Measurements from ENCODE around the gene KIAA1217.
A peak's percentile ranks its signal among the peaks of the same experiment; 100 is the strongest.

Gene KIAA1217

DNA sequence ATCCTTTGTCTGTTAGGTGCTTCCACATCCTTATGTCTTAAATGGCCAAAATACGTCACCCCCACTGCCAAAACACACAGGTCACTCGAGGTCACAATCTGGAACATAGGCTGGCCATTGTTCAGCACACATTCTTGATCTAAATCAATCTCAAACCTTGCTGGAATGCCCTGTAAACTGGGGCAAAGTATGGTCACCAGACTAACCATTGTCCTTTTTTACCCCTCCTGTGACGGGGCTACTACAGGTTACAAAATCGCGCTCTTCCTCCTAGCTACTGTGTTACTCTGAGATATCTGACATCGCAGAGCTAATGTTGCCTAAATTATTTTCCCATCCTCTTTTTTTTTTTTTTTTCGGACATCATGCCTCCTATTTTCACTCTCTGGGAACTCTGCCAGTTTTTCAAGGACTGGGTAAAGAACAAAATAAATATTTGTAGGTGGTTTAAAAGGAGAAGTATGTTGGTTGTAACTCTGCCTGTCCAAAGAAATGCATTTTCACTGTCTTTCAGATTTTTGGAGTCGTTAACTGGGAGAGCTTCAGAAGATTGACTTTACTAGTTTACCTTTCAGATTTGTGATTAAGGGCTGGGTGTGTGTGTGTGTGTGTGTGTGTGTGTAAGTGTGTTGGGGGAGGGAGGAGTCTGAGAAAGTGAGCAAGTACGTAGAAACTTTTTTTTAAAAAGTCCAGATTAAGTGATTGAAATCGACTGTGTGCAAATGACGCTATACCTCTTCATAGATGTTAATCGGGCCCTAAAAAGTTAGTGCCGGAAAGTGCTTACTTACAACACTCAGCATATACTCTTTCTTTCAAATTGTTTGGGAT is 942 bp upstream of the KIAA1217 start:
- Histone ChIP-seq H3K4me3 (ENCODE audit: low read length in 2 of 2) (no peak overlapping the region), H2BK12ac (ENCODE audit: low read length) (no peak overlapping the region), H4K8ac (ENCODE audit: low read depth, low read length) (no peak overlapping the region), H2AK5ac (ENCODE audit: low read depth, low read length) (no peak overlapping the region), H4K91ac (ENCODE audit: low read depth, low read length, poor library complexity) (no peak overlapping the region), H3K18ac (ENCODE audit: low read length) (no peak overlapping the region), H3K4me1 (ENCODE audit: control insufficient read depth in 2 of 2, insufficient read depth in 1 of 2, low read depth in 1 of 2, low read length in 2 of 2) (peaks cover 11 to 13% of the 10 kb centered on the region in 2 donors), H3K36me3 (replicated peaks in 1 of 2; ENCODE audit: control insufficient read depth in 2 of 2, insufficient read depth in 2 of 2, low read length in 2 of 2) (no peaks in the 10 kb centered on the region), H3K9me3 (replicated peaks in 1 of 2; ENCODE audit: control insufficient read depth in 2 of 2, insufficient read depth in 1 of 2, low read depth in 1 of 2, low read length in 2 of 2) (no peaks in the 10 kb centered on the region), H3K4me2 (ENCODE audit: insufficient read depth, low read length, poor library complexity, severe bottlenecking) (no peak overlapping the region), H3K14ac (ENCODE audit: low read length) (no peak overlapping the region), H3K4ac (ENCODE audit: low read length) (no peak overlapping the region), H3K9ac (ENCODE audit: low read depth, low read length, poor library complexity) (no peak overlapping the region), H3K27me3 (ENCODE audit: control insufficient read depth in 3 of 3, insufficient read depth in 3 of 3, low read depth in 1 of 3, low read length in 3 of 3) (no peaks in the 10 kb centered on the region), H3K79me1 (ENCODE audit: low read depth, low read length) (no peaks in the 10 kb centered on the region), H2BK5ac (ENCODE audit: low read length) (no peak overlapping the region), H2BK15ac (ENCODE audit: low read length) (no peak overlapping the region), H2AFZ (ENCODE audit: low read length) (peak overlapping the region; percentile 97), H3K23ac (ENCODE audit: low read depth, low read length, poor library complexity) (no peak overlapping the region), H3K27ac (replicated peaks; ENCODE audit: low read length) (peak overlapping the region; percentile 78), H2BK120ac (ENCODE audit: low read depth, low read length) (no peak overlapping the region)
- no CpG with 5 or more reads among the region's 13 CpGs for WGBS, 2 donors (ENCODE audit: extremely low coverage in 2 of 2, insufficient read length in 2 of 2, insufficient replicate concordance in 1 of 2)
- DNase-seq (ENCODE audit: low spot score) = peak; percentile 48

DNA sequence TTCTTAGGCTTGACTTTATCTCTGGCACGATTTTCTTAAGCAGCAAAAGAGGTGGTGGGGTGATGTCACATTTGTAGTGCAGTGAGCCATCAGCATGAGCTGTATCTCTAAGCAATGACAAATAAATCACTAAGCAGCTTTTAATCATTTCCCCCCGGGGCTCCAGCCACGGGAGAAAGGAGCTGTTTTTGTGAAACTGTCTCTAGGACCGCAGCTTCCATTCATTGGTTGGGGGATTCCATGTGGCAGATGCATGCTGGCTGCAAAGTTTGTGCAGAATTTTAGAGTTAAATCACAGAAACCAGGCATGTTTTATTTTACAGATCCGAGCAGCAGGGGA is 464 bp downstream of the KIAA1217 start:
- WGBS, 2 donors (ENCODE audit: extremely low coverage in 2 of 2, insufficient read length in 2 of 2, insufficient replicate concordance in 1 of 2) = no CpG with 5 or more reads among the region's 5 CpGs

DNA sequence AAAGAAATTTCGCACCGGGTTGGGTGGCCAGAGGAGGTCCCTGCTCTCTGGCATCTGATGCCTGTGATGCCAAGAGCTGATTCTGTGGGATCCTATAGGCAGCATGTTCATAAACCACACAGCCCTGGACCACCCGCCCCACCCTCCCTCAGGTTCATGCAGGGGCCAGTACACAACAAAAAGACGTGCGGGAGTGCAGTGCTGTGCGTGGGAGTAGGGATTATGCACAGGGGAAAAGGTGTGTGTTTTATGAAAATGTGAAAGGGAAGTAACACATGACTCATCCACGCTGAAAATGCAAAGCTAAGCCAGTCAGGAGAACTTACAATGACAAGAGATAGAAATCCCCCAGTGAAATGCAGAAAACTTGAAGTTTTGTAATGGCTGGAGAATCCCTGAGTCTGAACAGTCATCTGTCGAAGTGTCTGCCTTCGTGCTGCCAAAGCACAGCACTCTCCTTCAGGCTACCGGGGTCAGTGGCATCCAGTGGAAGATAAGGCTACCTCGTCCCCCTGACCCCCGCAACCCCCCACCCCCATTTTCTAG is 1.1 kb downstream of the KIAA1217 start:
- H3K4me3 ChIP-seq (ENCODE audit: low read length in 2 of 2) = peak overlapping the region in 1 of 2 donors; percentile 59
- no peak for DNase-seq (ENCODE audit: low spot score)
- H3K9ac ChIP-seq (ENCODE audit: low read depth, low read length, poor library complexity) = no peak overlapping the region
- H2AFZ ChIP-seq (ENCODE audit: low read length) = peak overlapping the region; percentile 97
- H3K4ac ChIP-seq (ENCODE audit: low read length) = no peak overlapping the region
- no peaks in the 10 kb centered on the region for H3K27me3 ChIP-seq (ENCODE audit: control insufficient read depth in 3 of 3, insufficient read depth in 3 of 3, low read depth in 1 of 3, low read length in 3 of 3)
- H2BK120ac ChIP-seq (ENCODE audit: low read depth, low read length) = no peak overlapping the region
- H3K4me2 ChIP-seq (ENCODE audit: insufficient read depth, low read length, poor library complexity, severe bottlenecking) = peak overlapping the region; percentile 41
- no peak overlapping the region for H4K8ac ChIP-seq (ENCODE audit: low read depth, low read length)
- peaks cover 15 to 21% of the 10 kb centered on the region in 2 donors for H3K4me1 ChIP-seq (ENCODE audit: control insufficient read depth in 2 of 2, insufficient read depth in 1 of 2, low read depth in 1 of 2, low read length in 2 of 2)
- H3K9me3 ChIP-seq (replicated peaks in 1 of 2; ENCODE audit: control insufficient read depth in 2 of 2, insufficient read depth in 1 of 2, low read depth in 1 of 2, low read length in 2 of 2) = no peaks in the 10 kb centered on the region
- peak overlapping the region; percentile 49 for H3K18ac ChIP-seq (ENCODE audit: low read length)
- no peak overlapping the region for H3K14ac ChIP-seq (ENCODE audit: low read length)
- H2BK12ac ChIP-seq (ENCODE audit: low read length) = no peak overlapping the region
- H2AK5ac ChIP-seq (ENCODE audit: low read depth, low read length) = no peak overlapping the region
- no peak overlapping the region for H2BK15ac ChIP-seq (ENCODE audit: low read length)
- no CpG with 5 or more reads among the region's 12 CpGs for WGBS, 2 donors (ENCODE audit: extremely low coverage in 2 of 2, insufficient read length in 2 of 2, insufficient replicate concordance in 1 of 2)
- no peak overlapping the region for H2BK5ac ChIP-seq (ENCODE audit: low read length)
- no peak overlapping the region for H3K23ac ChIP-seq (ENCODE audit: low read depth, low read length, poor library complexity)
- H3K79me1 ChIP-seq (ENCODE audit: low read depth, low read length) = no peaks in the 10 kb centered on the region
- H4K91ac ChIP-seq (ENCODE audit: low read depth, low read length, poor library complexity) = no peak overlapping the region
- no peaks in the 10 kb centered on the region for H3K36me3 ChIP-seq (replicated peaks in 1 of 2; ENCODE audit: control insufficient read depth in 2 of 2, insufficient read depth in 2 of 2, low read length in 2 of 2)
- peak overlapping the region; percentile 78 for H3K27ac ChIP-seq (replicated peaks; ENCODE audit: low read length)

More for the DNA sequence above, 464 bp downstream of the KIAA1217 start:
- Histone ChIP-seq H4K91ac (ENCODE audit: low read depth, low read length, poor library complexity) (no peak overlapping the region), H2AK5ac (ENCODE audit: low read depth, low read length) (no peak overlapping the region), H3K23ac (ENCODE audit: low read depth, low read length, poor library complexity) (no peak overlapping the region), H2BK12ac (ENCODE audit: low read length) (no peak overlapping the region), H3K4me3 (ENCODE audit: low read length in 2 of 2) (peak overlapping the region; percentile 59 to 72), H2AFZ (ENCODE audit: low read length) (peak overlapping the region; percentile 97), H3K9ac (ENCODE audit: low read depth, low read length, poor library complexity) (no peak overlapping the region), H2BK5ac (ENCODE audit: low read length) (no peak overlapping the region), H3K36me3 (replicated peaks in 1 of 2; ENCODE audit: control insufficient read depth in 2 of 2, insufficient read depth in 2 of 2, low read length in 2 of 2) (no peaks in the 10 kb centered on the region), H3K79me1 (ENCODE audit: low read depth, low read length) (no peaks in the 10 kb centered on the region), H3K27ac (replicated peaks; ENCODE audit: low read length) (peak overlapping the region; percentile 78), H3K14ac (ENCODE audit: low read length) (no peak overlapping the region), H2BK15ac (ENCODE audit: low read length) (no peak overlapping the region), H3K9me3 (replicated peaks in 1 of 2; ENCODE audit: control insufficient read depth in 2 of 2, insufficient read depth in 1 of 2, low read depth in 1 of 2, low read length in 2 of 2) (no peaks in the 10 kb centered on the region), H3K18ac (ENCODE audit: low read length) (no peak overlapping the region), H3K4me2 (ENCODE audit: insufficient read depth, low read length, poor library complexity, severe bottlenecking) (peak overlapping the region; percentile 41), H3K4me1 (ENCODE audit: control insufficient read depth in 2 of 2, insufficient read depth in 1 of 2, low read depth in 1 of 2, low read length in 2 of 2) (peaks cover 13 to 15% of the 10 kb centered on the region in 2 donors), H2BK120ac (ENCODE audit: low read depth, low read length) (no peak overlapping the region), H3K4ac (ENCODE audit: low read length) (no peak overlapping the region), H4K8ac (ENCODE audit: low read depth, low read length) (no peak overlapping the region), H3K27me3 (ENCODE audit: control insufficient read depth in 3 of 3, insufficient read depth in 3 of 3, low read depth in 1 of 3, low read length in 3 of 3) (no peaks in the 10 kb centered on the region)
- no peak for DNase-seq (ENCODE audit: low spot score)

DNA sequence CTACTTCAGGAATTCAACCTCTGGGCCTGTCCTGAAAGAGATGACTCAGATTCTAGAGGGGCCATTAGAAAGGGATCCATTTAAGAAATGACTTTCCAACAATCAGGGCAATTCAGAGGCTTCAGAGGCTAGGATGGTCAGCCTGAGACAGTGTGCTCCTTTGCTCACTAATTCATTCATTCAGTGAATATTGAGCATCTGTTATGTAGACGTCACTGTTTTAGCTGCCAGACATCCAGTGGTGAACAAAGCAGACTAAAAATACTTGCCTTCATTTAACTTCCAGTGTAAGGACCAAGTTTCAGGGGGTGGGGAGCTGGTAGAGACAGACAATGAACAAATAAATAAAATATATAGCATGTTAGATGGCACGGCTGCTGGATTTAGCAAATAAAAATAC is 1.6 kb downstream of the KIAA1217 start:
- no peak overlapping the region for H3K4ac ChIP-seq (ENCODE audit: low read length)
- H2BK12ac ChIP-seq (ENCODE audit: low read length) = no peak overlapping the region
- H3K27me3 ChIP-seq (ENCODE audit: control insufficient read depth in 3 of 3, insufficient read depth in 3 of 3, low read depth in 1 of 3, low read length in 3 of 3) = no peaks in the 10 kb centered on the region
- H3K4me3 ChIP-seq (ENCODE audit: low read length in 2 of 2) = peak overlapping the region in 1 of 2 donors; percentile 19
- H4K91ac ChIP-seq (ENCODE audit: low read depth, low read length, poor library complexity) = no peak overlapping the region
- no peak overlapping the region for H4K8ac ChIP-seq (ENCODE audit: low read depth, low read length)
- no peak overlapping the region for H3K4me2 ChIP-seq (ENCODE audit: insufficient read depth, low read length, poor library complexity, severe bottlenecking)
- no peak overlapping the region for H3K14ac ChIP-seq (ENCODE audit: low read length)
- DNase-seq (ENCODE audit: low spot score) = no peak
- H3K18ac ChIP-seq (ENCODE audit: low read length) = no peak overlapping the region
- H3K23ac ChIP-seq (ENCODE audit: low read depth, low read length, poor library complexity) = no peak overlapping the region
- WGBS, 2 donors (ENCODE audit: extremely low coverage in 2 of 2, insufficient read length in 2 of 2, insufficient replicate concordance in 1 of 2) = no CpG with 5 or more reads among the region's 2 CpGs
- H3K9me3 ChIP-seq (replicated peaks in 1 of 2; ENCODE audit: control insufficient read depth in 2 of 2, insufficient read depth in 1 of 2, low read depth in 1 of 2, low read length in 2 of 2) = no peaks in the 10 kb centered on the region
- H2BK5ac ChIP-seq (ENCODE audit: low read length) = no peak overlapping the region
- H2AFZ ChIP-seq (ENCODE audit: low read length) = peak overlapping the region; percentile 97
- H3K27ac ChIP-seq (replicated peaks; ENCODE audit: low read length) = no peak overlapping the region
- no peaks in the 10 kb centered on the region for H3K36me3 ChIP-seq (replicated peaks in 1 of 2; ENCODE audit: control insufficient read depth in 2 of 2, insufficient read depth in 2 of 2, low read length in 2 of 2)
- no peak overlapping the region for H2AK5ac ChIP-seq (ENCODE audit: low read depth, low read length)
- no peak overlapping the region for H2BK15ac ChIP-seq (ENCODE audit: low read length)
- H3K79me1 ChIP-seq (ENCODE audit: low read depth, low read length) = no peaks in the 10 kb centered on the region
- no peak overlapping the region for H2BK120ac ChIP-seq (ENCODE audit: low read depth, low read length)
- no peak overlapping the region for H3K9ac ChIP-seq (ENCODE audit: low read depth, low read length, poor library complexity)
- H3K4me1 ChIP-seq (ENCODE audit: control insufficient read depth in 2 of 2, insufficient read depth in 1 of 2, low read depth in 1 of 2, low read length in 2 of 2) = peaks cover 15 to 24% of the 10 kb centered on the region in 2 donors

Data from neuronal stem cell (in vitro differentiated cells).